GM21526 (cell line): ENCODE measurements around the gene MNT.

ENCODE experiments used
- ATAC-seq: cut with Tn5 transposase; IDR thresholded peaks from one replicate; pipeline ENCODE4 v1.9.1; 2021; ENCODE audit warnings: moderate library complexity; ENCODE audit not compliant: unreplicated experiment, low FRiP score

MNT gene

DNA sequence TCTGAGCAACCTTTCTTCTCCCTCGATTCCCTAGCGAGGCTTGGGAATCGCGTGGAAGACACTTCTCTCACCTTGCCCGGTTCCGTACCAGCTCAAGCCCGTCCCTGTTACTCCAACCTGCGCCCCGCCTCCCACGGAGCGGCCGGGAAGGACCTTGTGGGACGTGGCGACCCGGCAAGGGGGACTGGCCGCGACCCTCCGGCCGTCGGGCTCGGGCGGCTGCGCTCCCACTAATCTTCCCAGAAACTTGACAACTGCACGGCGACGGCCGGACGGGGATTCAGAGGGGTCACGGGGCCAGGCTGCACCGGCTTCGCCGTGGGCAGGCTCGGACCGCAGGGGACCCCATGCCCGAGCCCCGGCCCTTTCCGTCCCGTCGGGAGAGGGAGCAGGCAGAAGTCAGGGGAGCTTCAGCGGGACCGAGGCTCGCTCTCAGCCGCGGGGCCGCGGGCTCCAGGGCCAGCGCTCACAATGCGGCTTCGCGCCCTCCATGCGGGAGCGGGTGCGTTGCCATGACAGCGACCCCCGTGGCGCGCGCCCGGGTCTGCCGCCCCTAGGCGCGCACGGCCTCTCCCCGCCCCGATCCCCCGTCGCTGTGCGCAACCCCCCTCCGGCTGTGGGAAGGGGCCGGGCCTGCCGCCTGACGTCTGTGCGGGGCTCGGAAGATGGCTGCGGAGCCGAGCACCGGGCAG is 63.9 kb downstream of the MNT start, which contains the start of gene SGSM2:
TSS of gene SGSM2 (plus strand) at position 650 of the 692 bp plus-strand sequence. CDS start 188 bp downstream, outside the sequence.
- no peak for ATAC-seq

DNA sequence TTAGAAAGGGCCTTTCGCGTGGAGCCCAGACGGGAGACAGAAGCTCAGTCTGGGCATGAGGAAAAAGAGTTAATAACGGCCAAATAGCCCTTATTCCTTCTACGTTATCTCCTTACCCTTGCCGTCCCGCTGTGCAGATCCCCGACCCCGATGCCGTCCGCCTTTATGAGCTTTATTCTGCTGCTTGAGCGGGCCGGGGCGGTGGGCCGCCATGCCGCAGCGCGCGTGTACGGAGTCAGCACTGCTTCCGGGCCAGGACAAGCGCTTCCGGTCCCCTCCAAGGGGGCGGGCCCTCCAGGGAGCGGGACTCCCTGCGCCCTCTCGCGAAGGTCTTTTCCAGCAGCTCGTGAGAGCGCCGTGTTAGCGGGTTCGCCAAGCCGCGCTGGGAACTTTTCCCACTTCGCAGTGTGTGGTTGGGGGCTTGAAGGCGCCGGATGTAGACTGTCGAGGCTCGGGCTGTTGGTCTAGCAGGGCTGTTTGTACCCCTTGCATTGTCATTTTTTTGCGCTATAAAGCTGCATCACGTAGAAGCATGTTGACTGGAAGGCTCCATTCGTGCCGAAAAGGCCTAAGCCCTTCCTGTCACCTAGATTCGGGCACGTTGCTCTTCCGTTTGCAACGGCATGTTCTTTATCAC is 64.5 kb downstream of the MNT start, which contains the start of gene TSR1:
TSS of gene TSR1 (minus strand) at position 243 of the 637 bp plus-strand sequence. CDS start at position 213, 30 bp downstream.
- ATAC-seq, result peak; percentile 58

DNA sequence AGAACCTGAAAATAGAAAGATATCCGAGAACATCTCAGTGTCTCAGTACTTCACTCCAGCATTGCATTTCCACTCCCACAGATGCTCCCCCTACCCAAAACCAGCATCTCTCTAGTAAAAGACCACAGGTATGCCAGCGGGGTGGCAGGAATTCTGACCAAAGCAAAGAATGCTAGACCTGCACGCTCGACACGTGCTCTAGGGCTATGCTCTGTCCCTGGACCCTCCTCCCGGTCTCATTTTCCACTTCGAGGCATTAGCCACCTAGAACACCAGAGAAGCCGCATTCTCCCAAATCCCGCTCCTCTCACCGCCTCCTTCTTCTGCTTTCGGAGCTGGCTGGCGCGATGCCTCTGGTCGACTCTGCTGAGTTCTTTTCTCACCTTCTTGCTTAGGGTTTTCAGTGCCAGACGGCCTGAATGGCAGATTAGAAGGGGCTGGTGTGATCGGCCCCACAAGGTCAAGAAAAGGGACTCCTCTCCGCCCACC is 65.1 kb downstream of the MNT start:
- ATAC-seq, result no peak
